GM19452 (cell line): ENCODE measurements around the gene NRXN3.

Experiments
- ATAC-seq: cut with Tn5 transposase; IDR thresholded peaks from one replicate; pipeline ENCODE4 v1.9.1; 2021; ENCODE audit not compliant: unreplicated experiment

The NRXN3 gene

DNA sequence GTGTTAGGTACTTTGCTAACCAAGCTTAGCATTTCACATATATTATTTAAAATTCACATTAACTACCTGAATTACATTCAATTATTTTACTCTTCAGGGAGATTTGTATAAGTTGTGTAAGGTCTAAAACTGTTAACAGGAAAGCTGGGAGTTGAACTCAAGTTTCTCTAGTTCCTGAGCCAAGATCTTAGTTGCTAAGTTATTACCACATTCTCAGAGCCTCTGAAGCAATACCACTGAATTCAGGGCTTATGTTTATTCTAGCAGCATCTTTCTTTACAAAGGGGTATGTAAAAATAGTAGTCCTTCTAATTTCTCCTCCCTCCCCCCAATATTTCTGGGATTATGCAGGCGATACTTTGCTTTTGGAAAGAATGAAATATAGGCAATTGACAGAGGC lies 1254.3 kb downstream of the NRXN3 start:
- no peak for ATAC-seq

DNA sequence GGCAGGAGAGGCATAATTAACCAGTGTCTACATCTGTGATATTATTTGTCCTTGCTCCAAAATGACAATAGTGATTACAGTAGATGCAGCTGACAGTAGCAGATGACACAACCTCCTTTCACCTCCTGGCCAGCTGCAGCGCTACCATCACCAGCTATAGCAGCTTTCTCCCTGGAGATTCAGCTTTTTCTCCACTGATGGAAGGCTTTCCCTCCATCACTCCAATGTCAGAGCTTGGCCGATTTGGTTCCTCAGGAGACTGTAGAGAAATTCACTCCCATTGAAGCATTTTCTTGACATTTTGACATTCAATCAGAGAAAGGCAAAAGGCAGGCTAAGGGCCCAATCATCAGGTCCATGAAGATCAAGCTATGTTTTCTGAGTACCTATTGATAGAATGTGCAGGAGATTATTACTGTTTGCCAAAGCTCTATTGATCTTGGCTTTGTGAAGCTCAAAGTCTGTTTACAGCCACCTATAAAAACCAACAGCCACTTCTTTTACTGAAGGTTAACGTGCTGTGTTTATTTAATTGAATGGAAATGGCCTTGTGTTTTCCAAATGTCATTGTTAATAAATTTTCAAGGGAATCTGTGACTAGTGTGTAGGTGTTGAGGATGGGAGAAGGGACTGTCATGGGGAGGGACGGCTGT lies 1256.1 kb downstream of the NRXN3 start:
- ATAC-seq = no peak

DNA sequence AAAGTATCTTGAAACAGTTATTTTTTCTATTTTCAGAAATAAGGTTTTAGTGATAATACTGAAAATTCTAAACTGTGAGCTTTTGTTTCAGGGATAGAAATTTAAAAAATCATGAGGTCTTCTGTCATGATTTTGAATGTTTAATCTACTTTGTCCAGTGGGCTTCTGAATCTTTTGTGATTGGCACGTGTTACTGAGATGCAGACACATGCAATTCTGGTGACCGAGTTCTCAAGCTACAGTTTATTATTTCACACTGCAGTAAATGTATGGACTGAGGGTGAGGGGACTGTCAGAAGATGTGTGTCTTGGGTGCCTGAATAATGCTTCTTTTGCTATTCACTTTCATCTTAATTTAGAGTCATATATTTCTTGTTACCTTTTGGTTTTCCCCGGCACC lies 1262.5 kb downstream of the NRXN3 start:
- ATAC-seq = no peak

- ATAC-seq = no peak
Measured at GRCh38 chr14:79436335-79436734, 1266.2 kb downstream of the NRXN3 start.

GRCh38 chr14:79437951-79438350 lies 1267.8 kb downstream of the NRXN3 start:
- no peak for ATAC-seq

DNA sequence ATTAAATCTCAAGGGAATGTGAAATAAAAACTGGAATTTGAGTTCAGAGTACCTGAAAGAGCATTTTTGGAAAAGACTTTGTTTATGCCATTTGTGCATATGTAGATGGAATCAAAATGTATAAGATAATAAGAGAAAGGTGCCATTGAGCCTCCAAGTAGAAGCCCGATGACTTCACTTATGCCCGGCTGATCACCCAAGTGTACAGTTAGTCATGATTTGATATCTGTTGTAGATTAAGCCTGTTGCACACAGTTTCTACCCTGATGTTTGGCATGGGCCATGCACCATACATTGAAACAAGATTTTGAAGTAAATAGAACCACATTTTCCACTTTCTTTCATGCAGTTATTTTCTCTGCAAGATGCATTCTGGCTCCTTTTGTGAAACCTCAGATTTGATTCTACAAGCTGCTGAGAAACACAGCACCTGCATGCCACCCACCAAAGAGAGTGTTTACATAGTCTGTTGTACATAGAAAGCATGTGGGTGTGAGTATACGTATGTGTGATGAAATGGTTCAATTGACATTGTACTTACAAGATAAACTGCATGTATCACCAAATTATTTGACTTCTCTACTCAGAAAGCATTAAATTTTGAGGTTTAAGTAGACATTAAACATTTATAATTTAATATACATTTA lies 1268.6 kb downstream of the NRXN3 start:
- no peak for ATAC-seq

GRCh38 chr14:79442786-79443185 lies 1272.6 kb downstream of the NRXN3 start:
- no peak for ATAC-seq

GRCh38 chr14:79443602-79444001 lies 1273.4 kb downstream of the NRXN3 start:
- ATAC-seq = no peak

DNA sequence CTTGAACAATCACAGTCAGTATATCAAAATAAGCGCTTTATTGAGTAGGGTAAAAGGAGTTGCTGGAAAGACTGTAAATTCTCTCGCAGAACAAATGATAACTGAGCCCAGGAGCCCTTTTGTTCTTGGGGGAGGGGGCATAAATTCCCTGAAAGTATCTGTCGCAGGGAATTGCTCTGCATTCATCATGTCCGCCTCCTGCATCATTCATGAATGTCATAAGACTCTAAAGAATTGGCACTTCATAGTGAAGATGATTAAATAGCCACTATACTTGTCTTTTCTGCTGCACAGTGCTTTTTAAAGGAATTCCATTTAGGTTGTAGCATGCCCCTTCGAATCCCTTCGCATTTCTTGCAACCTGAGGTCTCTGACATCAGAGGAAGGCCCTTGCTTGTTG lies 1278.8 kb downstream of the NRXN3 start:
- no peak for ATAC-seq

DNA sequence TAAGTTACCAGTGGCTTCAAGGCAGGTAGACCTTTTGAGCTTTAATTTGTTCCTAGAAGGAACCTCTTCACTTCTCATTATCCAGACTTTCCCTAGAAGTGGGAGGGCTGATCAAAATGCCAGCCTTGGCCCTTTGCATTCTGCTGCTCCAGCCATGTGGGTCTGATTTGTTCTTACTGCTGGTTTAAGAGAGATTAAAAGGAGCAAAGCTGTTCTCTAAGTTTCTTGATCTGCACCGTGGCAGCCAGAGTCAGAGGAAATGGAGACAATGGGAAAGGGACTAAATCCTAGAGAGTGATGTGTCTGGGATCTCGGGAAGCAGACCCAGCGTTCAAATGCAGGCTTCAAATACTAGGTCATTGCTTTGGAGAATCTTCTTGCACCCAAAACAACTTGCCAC lies 1281.4 kb downstream of the NRXN3 start:
- ATAC-seq = no peak

DNA sequence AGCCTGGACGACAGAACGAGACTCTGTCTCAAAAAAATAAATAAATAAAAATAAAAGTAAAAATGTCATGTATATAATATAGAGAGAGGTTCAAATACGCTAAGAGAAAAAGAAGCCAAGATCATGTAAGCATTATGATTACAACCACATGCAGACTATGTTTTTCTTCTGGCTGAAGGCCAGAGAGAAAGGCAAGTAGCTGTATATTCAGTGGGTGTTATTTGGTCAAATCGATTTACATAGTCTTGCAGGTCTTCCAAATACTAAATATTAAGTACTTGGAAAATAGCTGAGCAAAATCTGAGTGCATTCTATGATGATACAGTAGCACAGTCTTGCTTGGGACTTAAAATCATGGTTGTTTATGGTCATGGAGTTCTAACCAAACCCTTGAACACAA lies 1283.1 kb downstream of the NRXN3 start:
- ATAC-seq = no peak

GRCh38 chr14:79464468-79464867 lies 1294.3 kb downstream of the NRXN3 start:
- ATAC-seq = no peak

DNA sequence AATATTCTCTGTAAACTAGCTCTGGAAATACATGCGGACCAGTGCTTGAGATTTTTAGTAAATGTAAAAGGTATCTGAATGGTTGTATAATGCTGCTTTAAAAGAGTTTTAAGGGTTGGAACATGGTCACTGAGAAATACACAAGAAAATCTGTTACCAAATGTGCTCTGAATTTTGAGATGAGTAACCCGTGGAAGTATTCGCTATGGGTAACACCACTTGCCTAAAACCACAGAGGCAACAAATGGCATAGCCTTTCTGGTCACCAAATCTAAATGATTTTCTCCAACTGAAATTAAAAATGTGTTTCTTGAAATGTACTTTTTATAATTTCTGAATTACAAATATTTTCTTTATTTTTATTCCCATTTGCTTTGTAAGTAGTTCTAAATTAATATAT lies 1295.5 kb downstream of the NRXN3 start:
- ATAC-seq = no peak

DNA sequence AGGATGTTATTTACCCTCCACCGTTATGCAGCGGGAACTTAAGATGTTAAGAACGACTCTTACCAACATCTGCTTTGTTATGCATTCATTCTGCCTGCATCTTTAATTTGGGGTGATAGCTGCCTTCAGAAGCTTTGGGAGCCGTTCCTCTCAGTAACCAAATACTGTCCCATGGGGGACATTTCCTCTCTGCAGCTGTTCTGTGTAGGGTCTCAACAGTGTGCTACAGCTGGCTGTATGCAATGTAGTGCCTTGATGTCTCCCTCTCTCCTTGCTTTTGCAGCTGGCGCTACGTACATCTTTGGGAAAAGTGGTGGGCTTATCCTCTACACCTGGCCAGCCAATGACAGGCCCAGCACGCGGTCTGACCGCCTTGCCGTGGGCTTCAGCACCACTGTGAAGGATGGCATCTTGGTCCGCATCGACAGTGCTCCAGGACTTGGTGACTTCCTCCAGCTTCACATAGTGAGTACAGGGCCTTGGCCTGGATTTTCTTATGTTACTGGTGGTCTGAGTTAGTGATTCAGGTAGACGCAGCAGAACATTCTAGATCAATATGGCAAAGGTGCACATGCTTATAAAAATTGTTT lies 1296.9 kb downstream of the NRXN3 start:
- ATAC-seq = no peak

DNA sequence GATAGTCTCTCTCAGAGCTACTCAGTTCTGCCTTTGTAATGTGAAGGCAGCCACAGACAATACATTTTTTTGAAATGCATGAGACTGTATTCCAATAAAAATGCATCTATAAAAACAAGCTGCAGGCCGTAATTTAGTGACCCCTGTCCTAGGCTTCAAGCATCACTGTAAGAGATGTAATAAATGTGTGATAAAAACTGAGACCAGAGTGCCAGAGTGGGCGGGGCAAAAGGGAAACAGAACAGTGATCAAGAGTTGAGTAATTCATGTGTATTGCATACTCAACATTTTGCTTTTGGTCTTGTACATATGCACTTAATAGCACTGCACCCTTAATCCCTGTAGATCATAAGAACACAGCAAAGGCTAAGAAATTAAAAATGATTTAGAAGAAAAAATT lies 1297.7 kb downstream of the NRXN3 start:
- ATAC-seq = no peak

GRCh38 chr14:79468486-79468885 lies 1298.3 kb downstream of the NRXN3 start:
- ATAC-seq = no peak

DNA sequence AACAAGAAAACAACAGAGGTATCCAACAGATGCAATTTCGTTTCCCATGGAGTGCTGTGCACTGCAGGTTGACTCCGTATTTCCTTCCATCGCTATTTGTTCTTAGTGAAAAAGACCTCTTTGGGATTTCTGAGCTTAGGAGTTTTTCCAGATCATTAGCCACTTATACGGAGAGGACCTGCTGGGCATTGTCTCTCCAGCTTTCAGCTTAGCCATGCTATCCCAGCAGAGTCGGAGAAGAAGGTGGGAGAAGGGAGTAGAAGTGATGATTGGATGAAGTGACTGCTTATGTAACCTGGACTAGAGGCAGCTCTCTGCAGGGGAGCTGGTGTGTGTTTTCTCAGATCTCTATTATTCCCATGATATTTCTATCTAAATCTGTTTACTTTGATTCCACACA lies 1303.5 kb downstream of the NRXN3 start:
- ATAC-seq = no peak

- no peak for ATAC-seq
Measured at GRCh38 chr14:79475887-79476532, 1305.8 kb downstream of the NRXN3 start.

DNA sequence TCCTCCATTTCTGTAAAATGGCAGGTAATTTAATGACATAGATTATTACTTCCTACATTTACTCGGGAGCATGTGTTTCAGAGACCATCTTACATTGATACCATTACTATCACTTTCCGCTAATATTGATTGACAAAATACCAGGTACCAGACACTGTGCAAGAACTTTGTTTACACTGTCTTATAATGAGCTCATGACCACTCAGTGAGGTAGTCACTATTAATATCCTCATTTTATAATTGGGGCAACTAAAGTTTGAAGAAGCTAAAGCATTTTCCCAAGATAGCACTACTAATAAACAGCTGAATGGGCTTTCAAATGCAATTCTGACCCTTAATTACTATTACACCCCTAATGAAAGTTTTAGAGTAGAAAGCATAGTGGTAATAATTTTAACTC lies 1306.4 kb downstream of the NRXN3 start:
- ATAC-seq = no peak

- ATAC-seq = no peak
Measured at GRCh38 chr14:79480212-79480611, 1310.0 kb downstream of the NRXN3 start.

DNA sequence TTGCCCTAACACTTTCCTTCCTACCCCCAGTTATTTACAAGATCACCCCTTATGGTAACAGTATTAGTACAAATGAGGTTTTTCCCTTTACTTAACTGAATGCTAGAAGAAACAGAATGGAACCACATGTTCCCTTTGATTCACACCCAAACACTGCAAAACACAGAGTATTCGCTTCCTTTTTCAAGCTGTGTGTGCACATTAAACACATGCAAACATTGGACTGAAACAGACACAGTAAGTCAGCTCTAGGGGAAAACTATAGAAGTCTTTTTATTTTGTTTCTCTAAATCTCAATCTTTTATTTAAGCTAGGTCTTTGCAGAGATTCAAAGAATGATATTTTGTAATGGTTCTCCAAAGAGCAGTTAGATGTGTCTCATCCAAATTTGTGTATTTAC lies 1312.7 kb downstream of the NRXN3 start:
- ATAC-seq = no peak
